Measurements from ENCODE around the gene SEPTIN12.

Gene SEPTIN12, protein sequence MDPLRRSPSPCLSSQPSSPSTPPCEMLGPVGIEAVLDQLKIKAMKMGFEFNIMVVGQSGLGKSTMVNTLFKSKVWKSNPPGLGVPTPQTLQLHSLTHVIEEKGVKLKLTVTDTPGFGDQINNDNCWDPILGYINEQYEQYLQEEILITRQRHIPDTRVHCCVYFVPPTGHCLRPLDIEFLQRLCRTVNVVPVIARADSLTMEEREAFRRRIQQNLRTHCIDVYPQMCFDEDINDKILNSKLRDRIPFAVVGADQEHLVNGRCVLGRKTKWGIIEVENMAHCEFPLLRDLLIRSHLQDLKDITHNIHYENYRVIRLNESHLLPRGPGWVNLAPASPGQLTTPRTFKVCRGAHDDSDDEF

DNA sequence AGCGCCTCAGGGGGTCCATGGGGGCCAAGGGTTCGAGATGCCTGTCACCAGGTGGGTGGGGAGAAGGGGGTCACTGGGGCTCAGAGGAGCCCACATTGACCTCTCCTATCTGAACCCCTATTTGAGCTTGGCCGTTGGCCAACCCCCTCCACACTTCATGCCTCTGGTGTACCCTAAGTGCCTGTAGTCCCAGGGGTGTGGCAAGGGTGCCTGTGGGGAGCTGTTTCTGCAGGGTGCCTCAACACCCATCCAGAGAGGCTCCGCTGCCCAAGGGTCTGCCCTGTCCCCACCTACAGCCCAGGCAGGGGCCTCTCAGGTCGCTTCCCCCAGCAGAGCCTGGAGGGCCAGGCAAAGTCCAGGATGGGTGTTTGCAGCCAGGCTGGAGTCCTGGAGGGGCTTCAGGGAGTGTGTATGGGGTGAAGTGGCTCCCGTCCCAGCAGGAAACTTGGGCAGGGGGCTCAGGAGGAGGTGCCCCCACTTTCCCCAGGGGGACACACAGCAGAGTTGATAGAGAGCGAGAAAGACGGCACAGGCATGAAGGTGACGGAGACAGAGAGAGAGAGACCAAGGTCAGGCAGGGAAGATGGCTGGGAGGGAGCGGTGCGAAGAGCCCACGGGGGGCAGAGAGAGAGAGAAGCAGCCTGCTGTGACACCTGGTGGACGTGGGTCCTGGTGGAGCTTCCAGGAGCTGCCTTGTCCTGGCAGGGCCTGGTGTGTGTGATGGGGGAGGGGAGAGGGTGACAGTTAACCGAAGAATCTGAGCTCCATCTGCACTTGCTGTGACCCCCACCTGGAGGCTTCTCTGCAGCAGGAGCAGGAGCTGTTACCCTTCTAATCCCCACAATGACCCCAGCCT lies at the start of gene SEPTIN12:
Gene SEPTIN12 (minus strand): TSS at position 719 of the 856 bp plus-strand sequence. CDS start 700 bp downstream, at position 19.
- DNase-seq = no peak

DNA sequence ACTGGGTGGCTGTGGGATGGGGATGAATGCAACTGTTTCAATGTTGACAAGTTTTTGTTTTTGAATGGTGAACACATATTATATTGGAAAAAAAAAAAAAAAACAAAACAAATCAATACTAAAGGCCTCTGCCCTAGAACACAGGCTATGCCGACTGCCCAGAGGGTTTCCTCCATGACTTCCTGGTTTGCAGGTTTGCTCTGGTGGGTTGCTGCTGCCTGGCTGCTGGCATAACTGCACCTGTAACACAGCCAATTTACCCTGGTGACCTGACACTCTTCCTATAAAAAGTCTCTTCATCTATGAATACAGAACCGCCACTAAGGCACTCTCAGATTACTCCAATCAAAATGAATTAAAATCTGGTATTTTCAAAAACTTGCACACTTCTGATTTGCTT lies 48.6 kb upstream of the SEPTIN12 start:
- DNase-seq = no peak

DNA sequence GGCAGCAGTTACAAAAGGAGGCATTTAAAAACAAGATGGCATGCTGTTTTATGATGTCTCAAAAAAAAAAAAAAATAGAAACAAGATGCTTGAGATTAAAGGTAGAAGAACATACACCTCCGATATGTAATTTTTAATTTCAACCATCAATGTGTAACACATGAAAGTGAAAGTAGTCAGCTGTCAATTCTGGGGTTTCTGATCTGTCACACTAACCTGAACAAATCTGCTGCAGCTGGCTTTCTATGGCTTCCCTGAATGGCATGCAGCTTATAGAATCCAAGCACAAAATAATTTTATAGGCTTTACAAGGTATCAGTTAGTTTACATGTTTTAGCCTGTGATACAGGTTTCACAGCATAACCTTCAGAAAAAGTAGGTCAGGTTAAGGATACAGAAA lies 45.4 kb upstream of the SEPTIN12 start:
- no peak for DNase-seq

DNA sequence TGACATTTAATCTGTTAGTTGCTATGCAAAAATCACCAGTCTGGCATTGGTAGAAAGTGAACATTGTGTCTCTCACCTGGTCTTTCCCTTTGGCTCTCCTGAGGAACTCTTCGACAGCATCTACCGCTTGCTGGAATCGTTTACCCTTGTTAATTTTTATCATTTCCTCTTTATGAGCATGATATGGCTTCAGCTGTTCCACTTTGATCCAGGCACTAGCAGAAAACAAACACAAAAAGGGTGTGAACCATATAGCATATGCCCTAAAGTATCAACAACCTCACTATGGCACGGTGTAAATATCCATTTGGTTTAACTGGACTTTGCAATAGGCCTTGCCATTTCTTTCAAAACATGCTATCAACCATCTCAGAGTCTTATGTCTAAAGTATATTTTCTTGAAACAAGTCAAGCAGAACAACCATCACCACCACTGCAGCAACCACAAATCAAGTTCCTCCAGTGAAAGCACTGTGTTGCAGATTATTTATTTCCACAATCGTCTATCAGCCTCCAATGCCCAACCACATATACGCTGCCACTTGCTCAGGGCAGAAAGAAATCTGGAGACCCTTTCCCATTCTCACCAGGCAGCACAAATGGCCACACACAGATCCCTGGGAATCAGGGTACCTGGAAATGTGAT lies 44.7 kb upstream of the SEPTIN12 start:
- no peak for DNase-seq

DNA sequence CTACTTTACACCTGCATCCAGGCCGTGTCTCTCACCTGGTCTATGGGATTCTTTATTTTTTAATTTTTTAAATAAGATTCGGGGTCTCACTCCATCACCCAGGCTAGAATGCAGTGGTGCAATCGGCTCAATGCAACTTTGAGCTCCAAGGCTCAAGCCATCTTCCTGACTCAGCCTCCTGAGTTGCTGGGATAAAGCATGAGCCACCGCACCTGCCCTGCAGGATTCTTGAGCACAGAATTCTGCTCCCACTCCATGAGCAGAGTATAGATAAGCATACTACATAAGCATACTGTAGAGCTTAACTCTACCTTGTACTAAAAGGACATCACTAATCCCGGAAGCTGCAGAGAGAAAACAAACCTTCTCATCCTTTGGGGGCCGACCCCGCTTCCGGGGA lies 43.5 kb upstream of the SEPTIN12 start:
- DNase-seq = no peak

DNA sequence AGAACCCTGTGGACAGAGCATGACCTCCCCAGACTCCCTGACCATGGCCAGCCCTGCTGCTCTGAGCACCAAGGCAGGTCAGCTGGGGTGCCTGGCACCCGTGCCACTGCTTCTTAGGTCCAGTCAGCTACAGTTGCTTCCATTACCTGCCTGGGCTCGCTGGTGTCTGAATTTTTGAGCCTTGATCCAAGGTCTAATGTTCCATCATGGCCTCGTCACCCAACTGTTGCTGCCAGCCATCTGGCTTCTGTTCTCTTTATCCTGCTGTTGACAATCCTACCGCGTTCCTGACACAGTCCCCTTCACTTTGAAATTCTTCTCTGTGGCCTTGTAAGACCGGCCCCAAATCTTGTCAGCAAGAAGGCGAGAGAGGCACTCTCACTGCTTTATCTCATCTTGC lies 42.3 kb upstream of the SEPTIN12 start:
- DNase-seq = no peak

DNA sequence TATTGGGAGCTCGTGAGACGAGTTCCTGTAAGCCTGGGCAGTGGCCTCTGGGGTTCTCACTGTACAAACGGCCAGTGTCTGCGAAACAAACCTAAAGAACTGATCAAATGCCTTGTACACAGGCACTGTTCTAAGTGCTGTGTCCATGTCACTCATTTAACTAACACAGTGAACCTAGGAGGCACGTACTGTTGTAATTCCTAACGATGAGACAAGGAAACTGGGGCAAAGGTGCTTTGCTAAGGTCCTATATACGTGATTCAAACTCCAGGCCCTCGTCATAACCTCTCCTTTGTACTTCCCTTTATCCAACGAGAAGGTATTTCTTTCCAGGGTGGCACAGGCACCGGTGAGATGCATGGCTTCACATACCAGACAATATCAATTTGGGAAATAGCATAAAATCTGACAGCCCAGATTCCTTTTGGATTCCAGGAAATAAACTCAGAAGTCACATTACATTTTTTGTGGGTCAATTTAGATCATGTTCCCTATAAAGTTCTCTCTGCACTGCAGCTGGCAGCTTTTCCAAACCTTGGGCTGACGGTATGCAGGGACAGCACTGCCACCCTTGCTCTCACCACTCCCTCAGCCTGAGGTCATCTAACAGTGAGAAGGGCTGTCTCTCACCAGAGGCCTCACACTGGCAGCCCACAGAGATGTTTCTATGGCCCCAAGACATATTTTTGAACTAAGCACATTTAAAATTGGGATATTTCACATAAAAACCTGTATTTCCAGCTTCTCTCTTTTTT lies 40.6 kb upstream of the SEPTIN12 start:
- DNase-seq = no peak

DNA sequence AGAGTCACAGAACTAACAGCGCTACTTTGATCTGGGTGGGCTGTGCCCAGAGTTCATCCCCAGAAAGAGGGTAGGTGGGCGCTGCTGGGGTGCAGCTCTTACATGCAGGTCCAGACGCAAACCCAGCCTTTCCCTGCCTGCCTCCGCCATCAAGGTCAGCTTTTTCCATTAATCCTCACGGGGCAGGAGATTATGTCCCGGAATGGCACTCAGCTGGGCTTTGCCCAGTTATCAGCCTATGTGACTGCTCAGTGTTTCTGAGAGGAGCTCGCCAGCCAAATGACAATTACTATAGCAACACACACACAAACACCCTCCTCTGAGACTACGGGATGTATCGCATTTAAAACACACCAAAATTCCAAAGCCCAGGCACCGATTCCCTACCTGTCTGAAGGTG lies 38.8 kb upstream of the SEPTIN12 start:
- no peak for DNase-seq

DNA sequence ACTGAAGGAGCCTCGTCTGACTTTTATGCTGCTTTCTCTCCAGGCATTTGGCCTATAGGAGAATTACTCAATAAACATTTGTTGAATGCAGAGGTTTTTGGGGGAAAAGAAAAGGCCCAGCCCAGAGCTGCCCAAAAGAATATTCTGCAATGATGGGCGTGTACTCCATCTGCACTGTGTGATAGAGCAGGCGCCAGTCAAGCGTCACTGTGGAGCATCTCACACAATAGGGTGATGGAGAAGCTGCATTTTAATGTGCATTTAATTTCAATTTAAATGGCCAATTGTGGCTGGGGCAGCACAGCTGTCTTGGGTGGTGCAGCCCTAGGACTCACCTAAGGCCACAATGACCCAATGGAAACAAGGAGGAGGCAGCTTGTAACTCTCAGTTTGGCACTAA lies 38.4 kb upstream of the SEPTIN12 start:
- DNase-seq = no peak

DNA sequence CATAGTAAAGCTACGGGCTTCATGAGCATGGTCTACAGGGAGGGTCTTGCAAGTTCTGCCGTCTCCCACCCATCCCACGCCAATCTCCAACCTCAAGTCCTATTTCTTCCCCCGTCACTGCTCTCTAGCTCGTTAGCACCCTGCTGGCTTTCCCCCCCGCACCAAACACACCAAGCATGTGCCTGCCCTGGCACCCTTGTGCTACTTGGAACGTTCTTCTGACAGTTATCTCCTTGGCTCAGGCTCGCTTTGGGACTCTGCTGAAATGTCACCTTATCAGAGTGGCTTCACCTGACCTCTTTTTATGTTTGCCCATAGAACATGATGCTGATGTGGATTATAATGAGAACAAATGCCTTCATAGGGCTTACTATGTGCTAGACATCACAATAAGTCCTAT lies 37.1 kb upstream of the SEPTIN12 start:
- no peak for DNase-seq

DNA sequence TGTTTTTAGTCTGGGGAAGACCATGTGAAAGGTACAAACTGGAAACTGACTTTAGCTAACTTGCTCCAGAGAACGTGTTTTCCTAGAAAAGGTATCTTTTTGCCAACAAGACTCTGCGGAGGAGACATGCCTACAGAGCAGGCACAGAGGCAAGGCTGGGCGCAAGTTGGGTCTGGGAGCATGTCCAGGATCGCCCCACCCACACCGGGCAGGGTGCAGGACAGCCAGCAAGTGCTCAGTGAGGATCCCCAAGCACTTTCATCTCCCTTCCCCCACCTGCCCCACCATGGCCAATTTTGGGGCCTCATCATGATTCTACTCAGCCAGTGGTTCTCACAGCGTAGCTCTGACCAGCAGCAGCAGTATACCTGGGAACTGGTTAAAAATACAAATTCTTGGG lies 32.5 kb upstream of the SEPTIN12 start:
- no peak for DNase-seq

DNA sequence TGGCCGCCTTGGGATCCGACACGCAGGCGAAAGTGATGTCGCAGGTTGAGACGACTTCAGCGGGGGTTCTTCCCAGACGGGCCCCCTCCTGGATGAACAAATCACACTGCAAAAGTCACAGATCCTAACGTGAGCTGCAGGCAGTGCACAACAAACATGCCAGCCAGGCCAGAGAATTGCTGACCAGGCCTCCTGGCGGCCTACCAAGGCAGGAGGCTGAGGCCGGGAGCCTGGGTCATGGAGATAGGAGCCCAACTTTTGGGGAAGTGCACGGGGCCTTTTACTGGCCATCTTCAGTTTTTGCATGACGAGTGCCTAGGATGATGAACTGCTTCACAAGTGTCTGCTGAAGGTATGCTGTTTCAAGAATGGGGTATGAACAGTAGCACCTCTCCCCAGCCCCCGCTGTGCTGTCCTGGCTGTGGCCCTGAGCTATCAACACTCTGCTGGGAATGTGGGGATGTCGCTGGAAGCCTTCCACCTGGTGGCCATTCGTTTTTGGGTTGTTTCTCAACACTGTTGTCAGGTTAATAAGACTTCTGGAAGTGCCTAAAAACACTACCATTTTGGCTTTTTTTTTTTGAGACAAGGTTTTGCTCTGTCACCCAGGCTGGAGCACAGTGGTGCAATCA lies 26.5 kb upstream of the SEPTIN12 start:
- no peak for DNase-seq

DNA sequence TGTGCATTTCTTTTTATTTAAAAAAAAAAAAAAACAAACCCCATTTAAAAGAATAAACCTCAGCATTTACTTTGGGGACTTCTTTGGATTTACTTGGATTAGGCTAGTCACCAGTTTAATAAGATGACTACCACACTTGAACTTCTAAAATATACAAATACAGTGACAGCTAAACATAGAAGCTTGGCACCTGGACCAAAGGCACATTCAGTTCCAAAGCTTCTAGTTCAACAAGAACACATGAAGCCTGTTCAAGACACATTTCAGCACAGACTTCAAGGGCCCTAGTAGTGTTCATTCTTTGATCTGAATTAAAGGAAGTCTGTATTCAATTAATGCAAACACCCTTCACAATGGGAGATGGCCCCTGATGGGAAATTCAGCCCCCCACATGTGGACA lies 25.9 kb upstream of the SEPTIN12 start:
- DNase-seq = no peak

DNA sequence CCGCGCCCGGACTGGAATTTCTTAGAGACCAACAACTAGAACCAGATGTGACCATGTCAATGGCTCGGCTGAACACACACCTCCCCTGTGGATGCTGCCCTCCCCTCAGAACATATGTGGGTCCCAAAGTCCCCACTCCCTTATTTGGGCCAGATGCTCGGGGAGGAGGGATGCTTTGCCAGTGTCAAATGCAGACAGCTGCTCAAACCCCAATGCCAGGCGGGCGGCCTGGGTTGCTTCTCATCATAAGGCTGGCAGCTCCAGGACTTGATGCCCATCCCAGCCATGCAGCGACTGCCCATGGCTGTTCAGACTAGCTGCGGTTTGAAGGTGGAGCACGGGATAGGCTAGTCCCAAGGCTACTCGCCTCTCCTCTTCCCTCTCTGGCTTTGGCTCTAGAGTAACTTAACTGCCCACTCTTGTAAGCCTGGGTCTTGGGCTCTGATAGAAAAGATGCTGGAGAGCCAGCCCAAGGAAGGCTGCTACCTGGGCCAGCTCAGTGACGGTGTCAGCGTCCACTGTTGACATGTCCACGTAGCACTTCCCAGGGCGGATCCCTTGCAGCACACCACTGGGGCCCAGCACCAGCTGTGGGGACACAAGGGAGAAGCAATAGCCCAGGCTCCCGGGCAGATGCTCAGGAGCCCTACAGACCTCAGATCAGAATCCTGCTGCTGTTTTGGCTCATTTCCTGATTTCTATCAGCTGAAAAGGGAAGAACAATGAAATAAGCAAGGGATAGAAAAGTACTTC lies 25.3 kb upstream of the SEPTIN12 start:
- no peak for DNase-seq

DNA sequence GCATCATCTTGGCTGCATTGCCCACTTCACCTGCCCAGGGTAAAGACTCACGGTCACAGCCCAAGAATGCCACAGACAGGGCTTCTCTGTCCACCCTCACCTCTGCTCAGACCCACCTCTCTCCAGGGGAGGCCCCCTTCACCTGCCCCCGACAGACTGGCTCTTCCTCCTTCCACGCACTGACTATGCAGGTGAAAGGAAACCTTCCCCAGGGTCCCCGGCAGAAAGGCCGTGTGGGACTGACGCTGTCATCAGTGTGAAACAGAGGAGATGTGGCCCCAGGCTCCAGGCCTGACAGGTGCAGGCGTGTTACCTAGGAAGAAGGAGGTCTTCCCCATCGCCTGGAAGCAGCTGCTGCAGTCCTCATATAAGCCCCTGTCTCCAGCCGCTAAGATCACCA lies 23.6 kb upstream of the SEPTIN12 start:
- no peak for DNase-seq

DNA sequence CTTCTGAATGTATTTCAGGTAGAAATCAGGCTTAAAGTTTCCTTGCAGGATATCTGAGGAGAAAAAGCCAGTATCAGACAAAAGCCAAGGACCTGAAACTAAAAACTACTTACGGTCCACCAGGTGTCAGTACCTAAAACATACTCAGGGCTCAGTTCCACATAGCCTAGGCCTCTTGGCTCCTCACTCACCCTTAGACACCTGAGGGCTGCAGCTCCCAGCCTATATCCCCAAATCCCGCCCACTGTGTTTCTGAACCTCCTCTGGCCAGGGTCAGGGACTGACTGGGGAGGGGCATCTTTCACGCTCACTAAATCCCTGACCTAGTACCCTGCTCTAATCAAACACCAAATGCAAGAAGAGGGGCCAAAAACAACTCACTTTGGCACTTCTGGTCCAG lies 23.1 kb upstream of the SEPTIN12 start:
- no peak for DNase-seq

DNA sequence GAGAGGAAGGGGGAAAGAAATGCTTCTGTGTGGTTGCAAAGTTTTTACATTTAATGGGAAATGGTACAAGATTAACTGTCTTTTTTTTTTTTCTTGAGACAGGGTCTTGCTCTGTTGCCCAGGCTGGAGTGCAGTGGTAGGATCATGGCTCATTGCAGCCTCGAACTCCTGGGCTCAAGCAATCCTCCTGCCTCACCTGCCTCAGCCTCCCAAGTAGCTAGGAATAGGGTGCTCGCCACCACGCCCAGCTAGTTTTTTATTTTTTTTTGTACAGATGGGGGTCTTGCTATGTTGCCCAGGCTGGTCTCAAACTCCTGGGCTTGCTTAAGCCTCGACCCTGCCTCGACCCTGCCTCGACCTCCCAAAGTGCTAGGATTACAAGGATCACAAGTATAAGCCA lies 18.1 kb upstream of the SEPTIN12 start:
- DNase-seq = no peak

DNA sequence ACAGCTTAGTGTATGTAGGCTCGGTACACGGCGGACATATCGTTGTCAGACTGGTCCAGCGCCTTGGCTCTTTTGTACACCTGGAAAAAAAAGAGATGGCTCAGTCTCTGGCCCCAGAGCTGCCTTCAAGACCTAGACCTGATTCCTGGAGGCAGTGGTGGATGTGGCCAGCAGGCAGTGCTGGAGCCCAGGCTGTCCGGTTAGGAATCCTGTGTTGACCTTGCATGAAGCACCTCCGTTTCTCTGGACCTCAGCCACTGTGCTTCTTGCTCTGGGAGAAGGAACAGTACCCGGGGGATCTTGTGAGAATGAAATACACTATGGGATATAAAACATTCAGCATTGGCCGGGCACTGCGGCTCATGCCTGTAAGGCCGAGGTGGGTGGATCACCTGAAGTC lies 17.1 kb upstream of the SEPTIN12 start:
- no peak for DNase-seq

DNA sequence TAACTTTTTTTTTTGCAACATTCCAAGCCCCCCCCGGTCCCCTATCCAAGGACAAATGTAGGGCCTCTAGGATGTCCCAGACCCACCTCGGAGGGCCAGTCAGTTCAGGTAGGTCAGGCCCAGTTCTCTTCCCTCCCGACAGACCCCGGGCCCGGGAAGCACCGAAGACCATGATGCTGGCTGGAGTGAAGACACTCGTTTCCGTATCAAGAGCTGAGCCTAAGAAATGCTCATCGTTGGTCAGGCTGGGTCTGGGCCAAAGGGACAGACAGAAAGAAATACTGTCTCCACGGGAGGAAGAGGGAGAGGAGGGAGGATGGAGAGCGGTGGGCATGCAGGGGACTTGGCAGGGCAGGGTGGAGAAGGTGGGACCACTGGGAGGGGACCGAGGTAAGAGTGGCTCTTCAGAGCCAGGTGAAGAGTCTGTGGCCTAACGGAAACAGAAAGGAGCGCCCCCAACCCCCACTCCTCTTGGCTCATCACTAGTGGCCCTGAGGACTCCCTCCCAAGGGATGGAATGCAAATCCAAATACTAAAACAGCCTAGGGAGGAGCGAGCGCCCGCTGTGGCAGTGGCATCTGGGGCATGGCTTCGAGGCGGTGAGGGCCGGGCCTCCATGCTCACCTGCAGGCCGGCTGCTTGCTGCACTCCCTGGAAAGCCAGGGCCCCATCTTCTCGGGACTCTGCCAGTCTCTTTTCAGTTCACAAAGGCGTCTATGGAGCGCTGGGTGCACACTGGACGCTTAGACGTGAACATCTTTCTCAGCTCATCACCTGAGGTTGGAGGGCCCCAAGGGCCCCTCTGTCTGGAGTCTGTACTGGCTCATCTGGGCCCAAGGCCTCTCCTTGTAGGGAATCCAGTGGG lies 16.0 kb upstream of the SEPTIN12 start:
- DNase-seq = no peak

DNA sequence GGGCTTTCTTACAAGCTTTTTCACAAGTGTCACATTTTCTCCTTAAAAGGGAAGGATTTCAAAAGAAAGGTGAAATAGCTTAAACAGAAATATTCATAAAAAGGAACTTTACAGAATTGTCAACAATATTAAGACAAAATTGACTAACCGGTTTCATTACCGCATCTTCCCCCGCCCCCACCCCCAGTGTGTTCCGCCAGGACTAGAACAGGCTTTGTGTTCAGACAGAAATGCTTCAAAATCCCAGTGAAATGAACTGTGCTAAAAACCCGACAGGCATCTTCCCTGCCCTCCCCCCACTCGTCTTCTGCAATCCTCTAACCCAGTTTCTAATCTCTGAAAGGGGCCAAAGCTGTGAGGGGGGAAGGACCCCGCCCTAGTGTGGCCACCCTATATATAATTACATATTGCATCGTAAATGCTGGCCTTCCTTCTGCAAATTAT lies 15.3 kb upstream of the SEPTIN12 start:
- no peak for DNase-seq

All from stimulated activated naive CD4-positive, alpha-beta T cell treated with Interleukin-2 at 50 U/mL for 16 hours (primary cell).